Transverse colon (tissue), 4 donors: ENCODE data around the gene PCDHA2.
"Not testable (repeated sequence)": the region's sequence is repeated elsewhere in the genome, so short reads cannot be mapped to it uniquely, and the experiment has no call there.

Experiments
- POLR2AphosphoS5 ChIP-seq, 3 donors: sonication (generic); formaldehyde crosslinking; IDR thresholded peaks; one replicate each; pipeline ENCODE4 v1.6.1; 2016; ENCODE audit warnings: antibody characterized with exemption in 3 of 3
- TF ChIP-seq, protein P1 (sequence below), 5 experiments: fragments of 200-600 bp in 3 of 5; fragments of 450-650 bp in 2 of 5; sonication (generic) in 3 of 5; IDR thresholded peaks; 1 replicate in 2 of 5; 2 replicates in 3 of 5; pipeline ENCODE4 v1.5.1; 2016 to 2017; ENCODE audit warnings: antibody characterized with exemption in 5 of 5, inconsistent platforms in 3 of 5, mild to moderate bottlenecking in 2 of 5, moderate library complexity in 1 of 5

DNA sequence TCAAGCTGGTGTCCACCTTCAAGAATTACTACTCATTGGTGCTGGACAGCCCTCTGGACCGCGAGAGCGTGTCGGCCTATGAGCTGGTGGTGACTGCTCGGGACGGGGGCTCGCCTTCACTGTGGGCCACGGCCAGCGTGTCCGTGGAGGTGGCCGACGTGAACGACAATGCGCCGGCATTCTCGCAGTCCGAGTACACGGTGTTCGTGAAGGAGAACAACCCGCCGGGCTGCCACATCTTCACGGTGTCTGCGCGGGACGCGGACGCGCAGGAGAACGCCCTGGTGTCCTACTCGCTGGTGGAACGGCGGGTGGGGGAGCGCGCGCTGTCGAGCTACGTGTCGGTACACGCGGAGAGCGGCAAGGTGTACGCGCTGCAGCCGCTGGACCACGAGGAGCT is 7.7 kb downstream of the PCDHA2 start:
- TF ChIP-seq, protein P1, sequence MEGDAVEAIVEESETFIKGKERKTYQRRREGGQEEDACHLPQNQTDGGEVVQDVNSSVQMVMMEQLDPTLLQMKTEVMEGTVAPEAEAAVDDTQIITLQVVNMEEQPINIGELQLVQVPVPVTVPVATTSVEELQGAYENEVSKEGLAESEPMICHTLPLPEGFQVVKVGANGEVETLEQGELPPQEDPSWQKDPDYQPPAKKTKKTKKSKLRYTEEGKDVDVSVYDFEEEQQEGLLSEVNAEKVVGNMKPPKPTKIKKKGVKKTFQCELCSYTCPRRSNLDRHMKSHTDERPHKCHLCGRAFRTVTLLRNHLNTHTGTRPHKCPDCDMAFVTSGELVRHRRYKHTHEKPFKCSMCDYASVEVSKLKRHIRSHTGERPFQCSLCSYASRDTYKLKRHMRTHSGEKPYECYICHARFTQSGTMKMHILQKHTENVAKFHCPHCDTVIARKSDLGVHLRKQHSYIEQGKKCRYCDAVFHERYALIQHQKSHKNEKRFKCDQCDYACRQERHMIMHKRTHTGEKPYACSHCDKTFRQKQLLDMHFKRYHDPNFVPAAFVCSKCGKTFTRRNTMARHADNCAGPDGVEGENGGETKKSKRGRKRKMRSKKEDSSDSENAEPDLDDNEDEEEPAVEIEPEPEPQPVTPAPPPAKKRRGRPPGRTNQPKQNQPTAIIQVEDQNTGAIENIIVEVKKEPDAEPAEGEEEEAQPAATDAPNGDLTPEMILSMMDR (IDR thresholded peaks at IDR 0.05) = not testable (repeated sequence)
- TF ChIP-seq POLR2AphosphoS5 (IDR thresholded peaks at IDR 0.05) = not testable (repeated sequence)
